Astrocyte (in vitro differentiated cells and primary cell): ENCODE measurements around the gene CTIF.

Source experiments
- EZH2 ChIP-seq: IDR thresholded peaks from 2 replicates; pipeline ENCODE4 v1.6.1; 2012; ENCODE audit warnings: mild to moderate bottlenecking, low read length, inconsistent platforms; ENCODE audit not compliant: insufficient read depth
- TF ChIP-seq, protein P1 (sequence below): IDR thresholded peaks from 2 replicates; pipeline ENCODE4 v1.5.1; 2011; ENCODE audit warnings: low read depth, mild to moderate bottlenecking, inconsistent platforms, low read length, moderate library complexity; ENCODE audit not compliant: insufficient read depth

- TF ChIP-seq, protein P1, sequence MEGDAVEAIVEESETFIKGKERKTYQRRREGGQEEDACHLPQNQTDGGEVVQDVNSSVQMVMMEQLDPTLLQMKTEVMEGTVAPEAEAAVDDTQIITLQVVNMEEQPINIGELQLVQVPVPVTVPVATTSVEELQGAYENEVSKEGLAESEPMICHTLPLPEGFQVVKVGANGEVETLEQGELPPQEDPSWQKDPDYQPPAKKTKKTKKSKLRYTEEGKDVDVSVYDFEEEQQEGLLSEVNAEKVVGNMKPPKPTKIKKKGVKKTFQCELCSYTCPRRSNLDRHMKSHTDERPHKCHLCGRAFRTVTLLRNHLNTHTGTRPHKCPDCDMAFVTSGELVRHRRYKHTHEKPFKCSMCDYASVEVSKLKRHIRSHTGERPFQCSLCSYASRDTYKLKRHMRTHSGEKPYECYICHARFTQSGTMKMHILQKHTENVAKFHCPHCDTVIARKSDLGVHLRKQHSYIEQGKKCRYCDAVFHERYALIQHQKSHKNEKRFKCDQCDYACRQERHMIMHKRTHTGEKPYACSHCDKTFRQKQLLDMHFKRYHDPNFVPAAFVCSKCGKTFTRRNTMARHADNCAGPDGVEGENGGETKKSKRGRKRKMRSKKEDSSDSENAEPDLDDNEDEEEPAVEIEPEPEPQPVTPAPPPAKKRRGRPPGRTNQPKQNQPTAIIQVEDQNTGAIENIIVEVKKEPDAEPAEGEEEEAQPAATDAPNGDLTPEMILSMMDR, result no peak
- no peak for TF ChIP-seq EZH2
These were observed 364.2 kb downstream of the CTIF start for GRCh38 chr18:48902856-48903601.
